ENCODE data around the gene ABCA7.

The ABCA7 gene

DNA sequence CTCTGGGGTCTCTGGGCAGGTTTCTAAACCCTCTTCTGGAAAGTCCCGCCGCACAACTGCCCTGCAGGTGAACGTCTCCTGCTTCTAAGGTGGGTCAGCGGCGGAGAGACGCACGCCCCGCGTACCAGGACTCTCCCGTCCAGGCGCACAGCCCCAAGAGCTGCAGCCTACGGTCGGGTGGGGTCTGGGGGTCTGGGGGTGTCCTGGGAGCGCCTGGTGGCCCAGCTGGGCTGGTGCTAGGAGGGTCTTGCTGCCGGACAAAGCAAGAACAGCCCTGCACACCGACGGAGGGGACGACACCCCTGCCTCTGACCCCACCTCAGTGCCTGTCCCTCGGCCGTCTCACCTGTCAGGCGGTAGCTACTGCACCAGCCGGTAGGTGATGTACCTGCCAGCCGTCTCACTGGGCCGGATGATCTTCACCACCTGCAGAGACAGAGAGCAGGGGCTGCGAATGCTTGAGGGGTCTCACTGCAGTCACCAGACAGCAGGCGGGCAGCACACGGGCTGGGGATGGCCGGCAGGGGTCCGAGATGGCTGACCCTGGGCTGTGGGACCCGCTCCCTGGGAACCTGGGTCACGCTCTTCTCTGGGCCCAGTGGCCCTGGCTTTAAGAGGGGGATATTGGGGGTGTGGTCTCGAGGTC, 49.3 kb downstream of the ABCA7 start:
- no peak for DNase-seq

DNA sequence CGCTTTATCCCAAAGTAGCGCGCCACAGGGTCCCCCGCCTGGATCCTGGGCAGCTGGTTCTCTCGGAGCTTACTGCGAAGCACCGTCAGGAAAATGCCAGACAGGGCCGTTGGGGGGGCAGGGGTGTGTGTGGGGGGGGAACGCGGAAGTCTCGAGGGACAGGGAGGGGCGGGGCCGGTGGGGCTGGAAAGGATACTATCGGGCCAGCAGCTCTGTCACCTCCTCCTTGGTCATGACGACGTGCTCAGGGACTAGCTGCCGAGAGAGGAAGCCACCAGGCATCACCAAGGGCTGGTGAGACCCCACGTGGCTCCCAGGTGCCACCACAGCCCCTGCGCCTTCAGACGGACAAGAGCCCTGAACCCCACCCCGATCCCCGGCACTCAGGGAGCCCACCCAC, 50.0 kb downstream of the ABCA7 start:
- peak; percentile 66 for DNase-seq

GRCh38 chr19:1090731-1091543, 51.0 kb downstream of the ABCA7 start:
- peak; percentile 77 for DNase-seq

DNA sequence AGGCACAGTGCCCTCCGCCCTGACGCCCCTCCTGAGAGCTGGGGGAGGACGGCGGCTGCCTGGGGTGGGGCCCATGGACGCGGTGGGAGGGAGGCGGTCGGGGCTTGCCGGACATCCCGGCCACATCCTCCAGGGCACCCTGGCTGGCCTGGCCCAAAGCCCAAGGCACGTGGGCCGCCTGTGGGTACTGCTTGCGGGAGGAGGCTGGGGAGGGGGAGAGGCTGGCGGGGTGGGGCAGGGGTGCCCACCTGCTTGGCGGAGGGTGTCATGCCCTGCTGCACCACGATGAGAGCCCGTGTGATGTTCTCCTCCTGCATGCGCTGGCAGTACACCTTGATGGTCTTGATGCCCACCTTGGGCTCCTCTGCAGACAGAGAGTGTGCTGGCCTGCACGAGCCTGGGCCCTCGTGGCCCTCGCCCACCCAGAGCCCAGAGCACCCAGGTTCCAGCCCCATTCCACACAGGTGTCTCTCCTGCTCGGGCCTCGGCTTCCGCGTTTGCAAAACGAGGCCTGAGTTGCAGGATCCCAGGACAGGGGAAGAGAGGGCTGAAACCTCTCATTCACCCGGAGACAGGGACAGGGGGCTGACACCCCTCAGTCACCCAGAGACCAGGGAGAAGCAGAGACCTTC, 51.8 kb downstream of the ABCA7 start:
- DNase-seq = no peak

DNA sequence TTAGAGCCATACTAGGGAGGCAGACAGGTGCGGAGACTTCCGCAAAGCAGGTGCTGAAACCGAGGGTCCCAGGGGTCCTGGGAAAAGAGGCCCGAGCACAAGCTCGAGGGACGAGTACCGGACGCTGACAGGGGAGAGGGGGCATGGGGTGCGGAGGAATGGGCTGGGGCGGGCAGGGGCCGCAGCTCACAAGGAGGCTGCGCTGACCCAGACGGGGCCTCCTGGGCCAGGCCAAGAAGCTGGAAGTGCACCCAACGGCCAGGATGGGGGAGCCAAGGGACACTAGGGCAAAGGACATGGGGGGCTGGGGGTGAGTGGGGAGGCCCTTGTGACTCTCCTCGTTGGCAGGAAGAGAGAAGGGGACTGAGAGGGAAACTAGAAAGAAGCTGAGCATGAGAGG, 53.4 kb downstream of the ABCA7 start:
- DNase-seq = no peak

GRCh38 chr19:1093811-1094553, 54.1 kb downstream of the ABCA7 start:
- no peak for DNase-seq

GRCh38 chr19:1094655-1094977, 54.7 kb downstream of the ABCA7 start:
- DNase-seq = no peak

GRCh38 chr19:1094978-1095701, 55.2 kb downstream of the ABCA7 start, which contains the start of gene POLR2E:
TSS of gene POLR2E (minus strand) at chr19:1095375. CDS start at chr19:1095315, 60 bp downstream.
- peak; percentile 99 for DNase-seq

DNA sequence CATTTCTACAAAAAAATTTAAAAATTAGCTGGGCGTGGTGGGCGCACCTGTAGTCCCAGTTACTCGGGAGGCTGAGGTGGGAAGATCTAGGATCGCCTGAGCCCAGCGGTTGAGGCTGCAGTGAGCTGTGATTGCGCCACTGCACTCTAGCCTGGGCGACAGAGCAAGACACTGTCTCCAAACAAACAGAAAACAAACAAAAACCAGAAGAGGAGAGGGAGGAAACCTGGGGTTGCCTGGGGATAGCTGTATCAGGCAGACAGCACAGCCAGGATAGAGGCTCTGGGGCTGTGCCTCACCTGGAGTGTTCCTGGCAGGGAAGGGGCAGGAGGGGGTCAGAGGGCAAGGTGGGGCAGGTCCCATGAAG, 57.9 kb downstream of the ABCA7 start:
- DNase-seq = no peak

GRCh38 chr19:1098177-1099051, 58.5 kb downstream of the ABCA7 start:
- no peak for DNase-seq

GRCh38 chr19:1101337-1101698, 61.4 kb downstream of the ABCA7 start:
- no peak for DNase-seq

GRCh38 chr19:1102407-1103131, 62.7 kb downstream of the ABCA7 start:
- DNase-seq = peak; percentile 85

DNA sequence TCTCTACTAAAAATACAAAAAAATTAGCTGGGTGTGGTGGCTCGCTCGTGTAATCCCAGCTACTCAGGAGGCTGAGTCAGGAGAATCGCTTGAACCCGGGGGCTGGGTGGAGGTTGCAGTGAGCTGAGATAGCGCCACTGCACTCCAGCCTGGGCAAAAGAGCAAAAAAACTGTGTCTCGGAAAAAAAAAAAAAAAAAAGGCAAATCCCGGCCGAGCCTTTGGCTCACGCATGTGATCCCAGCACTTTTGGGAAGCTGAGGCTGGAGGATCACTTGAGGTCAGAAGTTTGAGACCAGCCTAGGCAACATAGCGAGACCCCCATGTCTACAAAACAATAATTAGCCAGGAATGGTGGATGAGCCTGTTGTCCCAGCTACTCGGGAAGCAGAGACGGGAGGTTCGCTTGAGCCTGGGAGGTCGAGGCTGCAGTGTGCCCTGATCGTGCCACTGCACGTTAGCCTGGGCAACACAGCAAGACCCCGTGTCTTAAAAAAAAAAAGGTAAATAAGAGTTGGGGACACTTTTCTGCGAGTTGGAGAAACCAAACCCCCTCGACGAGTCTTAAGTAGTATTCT, 63.3 kb downstream of the ABCA7 start:
- DNase-seq = no peak

DNA sequence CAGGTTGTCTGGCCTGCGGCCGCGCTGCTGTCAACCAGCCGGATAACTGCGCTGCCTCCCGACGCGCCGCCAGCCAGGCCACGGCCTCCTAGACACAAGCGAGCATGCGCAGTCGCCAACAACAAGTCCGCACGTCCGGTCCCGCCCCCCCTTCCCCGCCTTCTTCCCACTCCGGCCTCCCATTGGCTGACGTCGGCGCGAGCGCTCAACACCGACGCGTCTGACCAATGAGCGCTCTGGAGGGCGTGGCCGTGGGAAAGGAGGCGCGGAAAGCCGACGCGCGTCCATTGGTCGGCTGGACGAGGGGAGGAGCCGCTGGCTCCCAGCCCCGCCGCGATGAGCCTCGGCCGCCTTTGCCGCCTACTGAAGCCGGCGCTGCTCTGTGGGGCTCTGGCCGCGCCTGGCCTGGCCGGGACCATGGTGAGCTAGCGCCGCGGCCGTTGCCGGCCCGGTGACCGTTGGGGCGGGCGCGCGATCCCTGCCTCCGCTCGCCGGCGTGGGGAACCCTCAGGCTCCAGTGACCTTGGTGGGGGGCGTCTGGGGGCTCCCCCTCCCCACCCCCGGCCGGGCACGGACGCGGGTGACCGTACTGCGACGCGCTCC, 63.9 kb downstream of the ABCA7 start, which contains the start of gene GPX4:
Gene GPX4 (plus strand): TSS at position 287 of the 603 bp plus-strand sequence. CDS start 50 bp downstream, at position 337.
- DNase-seq = peak; percentile 98

DNA sequence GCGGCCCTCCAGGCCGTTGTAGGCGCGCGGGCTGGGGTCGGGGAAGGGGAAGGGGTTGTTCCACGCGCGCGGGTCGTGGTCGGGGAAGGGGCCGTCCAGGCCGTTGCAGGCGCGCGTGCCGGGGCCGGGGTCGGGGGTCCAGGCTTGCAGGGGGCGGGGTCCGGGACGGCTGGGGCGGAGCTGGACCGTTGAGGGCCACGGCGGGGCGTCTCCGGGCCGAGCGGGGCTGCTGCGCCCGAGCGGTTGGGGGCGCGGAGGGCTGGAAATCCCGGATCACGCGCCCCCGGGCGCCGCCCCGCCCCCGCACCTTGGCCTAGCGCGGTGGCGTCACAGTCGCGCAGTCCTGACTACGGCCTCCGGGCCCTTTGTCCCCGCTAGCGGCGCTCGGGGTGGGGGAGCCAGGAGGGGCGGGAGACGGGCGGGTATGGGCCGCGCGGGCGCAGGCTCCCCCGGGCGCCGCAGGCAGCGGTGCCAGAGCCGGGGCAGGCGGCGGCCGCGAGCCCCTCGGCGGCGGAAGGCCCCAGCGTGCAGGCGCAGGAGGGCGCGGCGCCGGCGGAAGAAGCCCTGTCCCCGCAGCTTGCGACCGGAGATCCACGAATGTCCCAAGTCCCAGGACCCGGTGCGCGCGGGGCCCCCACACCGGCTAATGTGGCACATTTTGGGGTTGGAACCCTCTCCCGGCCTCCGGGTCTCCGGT, 64.6 kb downstream of the ABCA7 start:
- peak; percentile 82 for DNase-seq

GRCh38 chr19:1105008-1105872, 65.3 kb downstream of the ABCA7 start:
- DNase-seq = no peak

GRCh38 chr19:1105873-1106840, 66.2 kb downstream of the ABCA7 start:
- no peak for DNase-seq
